Medulla oblongata (tissue), 1 donor: ENCODE measurements around the gene VTI1A.

Source experiments
- DNase-seq: peaks from one replicate; pipeline ENCODE4 v3.0.0-alpha.2; 2015; ENCODE audit errors: extremely low spot score

VTI1A gene

DNA sequence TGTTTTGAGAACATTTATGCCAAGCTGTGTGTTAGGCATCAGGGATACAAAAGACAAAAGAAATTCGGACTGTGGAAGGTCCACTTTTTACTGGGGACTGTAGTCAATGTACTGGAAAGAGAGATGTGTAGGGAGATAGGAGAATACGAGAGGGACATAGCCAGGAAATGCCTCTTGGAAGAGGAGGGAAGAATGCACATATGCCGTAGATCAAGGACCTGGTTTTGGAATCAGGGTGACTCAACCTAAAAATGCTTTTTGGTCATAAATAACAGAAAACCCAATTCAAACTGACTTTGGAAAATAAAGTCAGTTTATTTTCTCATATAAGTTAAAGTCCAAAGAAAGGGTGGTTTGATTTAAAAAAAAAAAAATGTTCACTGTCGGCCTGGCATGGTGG, 362.7 kb downstream of the VTI1A start:
- no peak for DNase-seq

DNA sequence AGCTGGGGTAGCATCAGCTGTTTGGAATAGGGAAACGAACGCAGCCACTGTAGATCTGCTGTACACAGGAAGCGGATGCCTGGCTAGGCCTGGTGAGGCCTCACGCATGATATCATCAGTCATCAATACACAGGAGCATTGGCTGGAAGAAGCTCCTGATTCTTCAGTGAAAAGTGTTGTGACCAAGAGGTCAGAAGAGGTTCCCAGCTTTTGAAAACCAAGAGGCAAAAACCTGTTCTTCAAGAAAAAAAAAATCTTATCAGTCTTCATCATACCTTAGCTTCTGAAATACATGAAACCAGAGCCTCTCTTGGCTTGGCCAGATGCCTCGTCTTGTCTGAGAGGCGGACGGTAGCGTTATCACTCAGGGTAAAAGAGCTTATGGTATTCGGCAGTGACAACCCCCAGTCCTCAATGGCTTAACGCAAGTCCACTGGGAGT, 363.7 kb downstream of the VTI1A start:
- no peak for DNase-seq

DNA sequence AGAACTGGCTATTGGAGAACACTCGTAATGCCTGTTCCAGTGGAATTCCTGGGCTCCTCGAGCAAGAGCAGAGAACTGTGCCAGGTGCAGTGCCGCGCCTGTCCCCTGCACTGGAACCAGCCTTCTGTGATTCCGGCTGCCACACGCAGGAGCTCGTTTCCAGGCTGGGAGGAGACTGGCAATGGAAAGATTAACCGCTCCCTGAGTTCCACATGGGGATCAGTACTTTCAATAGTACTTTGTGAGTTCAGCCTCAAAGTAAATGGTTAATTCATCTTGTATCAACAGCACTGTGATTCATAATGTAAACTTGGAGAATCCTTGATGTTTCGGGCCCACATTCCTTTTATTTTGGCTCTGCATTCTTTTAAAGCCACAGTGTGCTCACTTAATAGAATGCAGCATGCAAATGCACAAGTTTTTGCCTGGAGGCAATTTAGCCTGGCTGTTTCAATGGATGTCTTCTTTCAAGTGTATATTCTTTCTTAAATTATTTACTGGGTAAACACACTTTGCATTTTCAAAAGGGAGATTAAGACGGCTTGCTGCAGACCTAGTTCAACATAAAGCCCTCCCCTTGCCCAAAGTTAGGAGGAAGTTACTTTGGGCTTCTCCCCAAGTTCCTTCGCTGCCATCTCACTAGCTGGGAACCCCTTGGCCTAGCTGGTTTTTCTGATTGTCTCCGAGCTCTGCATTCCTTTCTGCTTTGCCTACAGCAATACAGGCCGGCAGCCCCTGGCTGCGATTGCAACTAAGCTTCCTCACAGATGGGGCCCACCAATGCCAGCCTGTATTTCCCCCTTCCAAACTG, 364.9 kb downstream of the VTI1A start:
- DNase-seq, result no peak

DNA sequence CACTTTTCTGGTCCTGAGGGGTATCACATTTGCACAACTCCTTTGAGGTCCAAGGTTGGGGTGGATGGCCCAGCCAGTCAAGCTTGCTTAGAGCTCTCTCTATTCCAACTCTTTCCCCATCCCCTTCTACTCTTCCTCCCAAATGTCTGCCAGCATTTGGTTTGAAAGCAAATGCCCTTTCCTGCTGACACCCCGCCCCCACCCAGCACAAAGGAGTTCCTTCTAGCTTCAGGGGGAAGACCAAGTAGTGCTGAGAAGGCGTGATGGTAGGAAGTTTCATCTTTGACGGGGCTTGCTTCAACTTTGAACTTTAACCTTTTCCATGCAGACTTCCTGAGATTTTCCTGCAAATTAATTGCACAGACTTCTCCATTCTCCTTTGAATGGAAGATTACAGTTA, 365.6 kb downstream of the VTI1A start:
- no peak for DNase-seq

DNA sequence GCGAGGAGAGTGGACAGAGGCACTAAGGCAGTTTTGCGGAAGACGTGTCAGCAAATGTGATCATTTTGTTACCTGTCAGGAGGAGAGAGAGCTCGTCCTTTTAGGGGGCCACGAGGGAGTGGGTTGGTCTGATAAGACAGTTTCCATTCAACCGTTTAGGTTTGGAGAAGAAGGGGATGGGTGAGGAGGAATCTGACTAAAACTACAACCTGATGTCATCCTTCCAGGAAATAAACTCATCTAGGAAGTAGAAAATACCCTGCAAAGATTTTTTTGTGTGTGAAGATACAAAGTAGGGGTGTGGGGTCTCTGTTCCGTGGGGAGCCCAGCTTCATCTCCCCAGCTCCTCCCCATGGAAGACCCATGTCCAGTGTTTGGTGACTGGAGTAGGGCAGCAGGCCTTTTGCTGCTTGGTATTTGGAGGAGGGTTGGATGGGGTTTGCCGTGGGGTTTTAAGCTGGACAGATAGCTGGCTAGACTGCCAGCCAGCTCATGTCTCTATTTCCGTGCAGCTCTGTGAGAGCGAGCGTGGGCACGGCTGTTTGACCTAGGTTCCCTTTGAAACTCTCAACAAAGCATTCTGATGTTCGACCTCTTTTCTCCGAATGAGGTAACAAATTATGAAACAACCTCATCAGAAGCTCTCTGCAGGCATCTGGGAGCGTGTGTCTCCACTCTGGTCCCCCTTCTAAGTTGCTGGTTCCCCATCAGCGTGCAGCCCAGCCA, 367.0 kb downstream of the VTI1A start:
- DNase-seq, result no peak

DNA sequence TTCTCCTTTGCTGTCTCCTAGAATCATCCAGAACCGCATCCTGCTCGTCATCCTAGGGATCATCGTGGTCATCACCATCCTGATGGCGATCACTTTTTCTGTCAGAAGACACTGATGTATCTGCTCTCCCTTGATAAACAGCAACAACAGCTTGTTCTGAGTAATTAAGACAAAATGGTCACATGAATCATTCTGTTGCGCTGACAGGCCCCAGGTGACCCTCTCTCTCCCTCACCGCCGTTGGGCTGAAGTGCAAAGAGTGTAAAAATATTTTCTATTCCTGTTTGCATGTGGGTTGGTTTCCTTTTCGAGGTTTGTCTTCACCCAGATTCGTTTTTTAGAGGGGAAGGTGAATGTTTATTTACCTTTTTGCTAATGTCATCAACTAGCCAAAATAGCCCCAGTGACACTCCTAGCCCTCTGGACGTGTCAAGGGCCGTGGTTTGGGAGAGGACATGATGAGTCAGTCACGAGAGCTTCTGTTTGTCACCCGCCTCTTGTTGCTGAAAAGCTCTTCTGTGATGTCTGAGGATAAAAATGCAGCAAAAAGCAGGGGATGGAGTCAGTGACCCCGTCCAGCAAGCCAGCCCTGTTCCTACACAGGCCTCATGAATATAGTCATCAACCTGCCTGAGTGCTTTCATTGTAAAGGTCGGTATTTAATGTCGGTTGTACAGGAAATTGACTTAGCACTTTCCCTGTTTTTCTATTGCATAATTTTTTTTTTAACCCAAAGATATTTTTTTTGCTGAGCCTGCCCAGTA, 368.4 kb downstream of the VTI1A start:
- DNase-seq, result no peak

DNA sequence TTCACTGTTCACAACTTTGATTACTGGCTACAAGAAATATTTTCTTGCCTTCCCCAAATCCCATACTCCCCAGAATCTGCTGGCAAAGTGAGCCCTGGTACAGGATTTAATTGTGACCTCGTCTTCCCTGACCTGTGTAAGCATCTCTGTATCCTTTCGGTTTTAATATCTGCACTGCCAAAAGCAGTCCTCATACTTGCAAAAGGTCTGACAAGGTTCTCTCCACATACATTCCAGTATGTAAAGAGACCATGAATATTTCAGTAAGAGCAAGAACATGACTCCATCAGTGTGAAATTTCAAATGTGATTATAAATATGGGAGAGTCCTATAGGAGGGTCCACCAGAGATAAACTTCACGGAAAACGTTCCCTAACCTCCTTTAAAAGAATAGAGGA, 369.0 kb downstream of the VTI1A start:
- no peak for DNase-seq

DNA sequence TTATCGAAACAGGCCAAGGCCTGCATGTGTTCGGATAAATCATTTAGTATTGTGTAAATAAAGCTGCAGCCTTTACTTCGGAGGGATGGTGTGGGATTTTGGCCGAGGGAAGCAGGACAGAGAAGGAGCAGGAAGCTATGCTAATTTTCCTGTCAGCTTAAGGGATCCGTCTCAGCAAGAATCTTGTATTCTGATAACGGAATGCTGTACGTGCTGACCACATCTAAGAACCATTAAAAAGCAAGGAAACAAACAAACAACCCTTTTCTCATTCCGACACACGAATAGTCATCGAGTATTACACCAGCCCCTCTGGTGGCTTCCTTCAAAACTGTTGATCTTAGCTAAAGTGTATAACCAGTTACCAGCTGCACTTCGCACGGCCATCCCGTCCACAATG, 369.9 kb downstream of the VTI1A start:
- DNase-seq, result no peak

DNA sequence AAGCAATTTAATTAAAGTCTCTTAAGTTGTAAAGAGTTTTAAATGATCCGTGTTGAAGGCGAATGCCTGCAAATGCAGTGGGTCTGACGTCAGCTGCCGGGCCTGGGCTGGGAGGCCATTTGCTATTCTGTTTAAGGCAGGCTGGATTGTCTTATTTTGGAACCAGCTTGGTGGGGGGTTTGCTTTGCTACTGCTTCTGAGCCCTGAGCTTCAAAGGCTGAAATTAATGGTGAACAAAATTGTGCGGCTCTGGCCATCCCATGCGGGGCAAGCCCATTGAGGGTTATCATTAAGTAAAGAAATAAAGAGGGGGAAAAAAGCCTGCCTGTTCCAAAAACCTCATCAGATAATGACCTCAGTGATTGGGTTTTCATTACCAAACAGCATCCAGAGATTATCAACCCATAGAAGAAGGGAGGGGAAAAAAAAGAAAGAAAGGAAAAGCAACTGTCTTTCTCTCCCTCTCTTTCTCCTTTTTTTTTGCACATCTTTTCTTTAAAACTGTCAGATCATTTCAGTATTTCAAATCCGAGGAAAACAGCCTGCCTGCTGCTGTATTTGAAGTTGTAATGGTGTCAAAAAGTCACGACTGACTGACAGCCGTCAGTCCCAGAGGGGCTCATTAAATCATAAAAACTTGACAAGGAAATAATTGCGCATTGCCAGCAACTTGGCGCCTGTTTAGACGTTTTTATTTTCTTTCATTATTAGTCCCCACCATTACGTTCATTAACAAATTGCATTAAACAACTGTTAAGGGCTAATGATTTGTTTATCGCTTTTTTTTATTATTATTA, 371.2 kb downstream of the VTI1A start:
- no peak for DNase-seq

DNA sequence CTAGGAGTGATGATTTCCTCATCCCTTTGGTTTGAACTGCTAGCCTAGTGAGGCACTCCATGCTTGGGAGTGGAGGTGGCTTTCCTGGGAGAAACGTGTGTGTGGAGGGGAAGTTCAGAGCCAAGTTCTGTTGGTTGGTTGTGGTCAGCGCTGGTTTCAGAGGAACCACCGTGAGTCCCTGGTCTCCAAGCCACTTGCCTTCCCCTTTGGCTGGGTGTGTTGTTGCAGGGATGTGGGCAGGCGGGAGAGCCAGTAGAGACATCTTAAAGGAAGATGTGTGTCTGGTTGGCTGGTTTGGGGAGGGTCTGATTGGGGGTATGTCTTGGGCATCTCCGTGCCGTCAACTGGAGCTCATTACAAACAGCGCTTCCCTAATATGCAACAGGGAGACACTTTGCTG, 372.2 kb downstream of the VTI1A start:
- DNase-seq, result no peak

DNA sequence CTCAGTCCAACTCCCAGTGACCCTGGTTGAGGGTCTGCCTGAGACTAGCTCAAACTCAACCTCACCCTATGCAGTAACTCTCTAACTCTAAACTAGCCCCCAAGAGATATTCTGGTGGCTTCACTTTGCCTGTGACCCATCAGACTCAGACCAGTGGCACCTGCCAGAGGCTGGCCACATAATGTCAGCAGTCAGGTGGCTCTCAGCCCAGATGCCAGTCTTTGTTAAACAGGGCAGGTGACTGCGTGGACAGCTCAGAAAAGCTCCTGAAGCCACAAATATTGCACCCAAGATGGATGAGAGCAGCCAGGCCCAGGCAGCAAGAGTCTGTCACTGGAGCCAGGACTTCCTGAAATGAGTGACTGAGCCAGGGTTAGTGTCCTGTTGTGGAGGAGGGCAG, 373.3 kb downstream of the VTI1A start:
- DNase-seq, result no peak

DNA sequence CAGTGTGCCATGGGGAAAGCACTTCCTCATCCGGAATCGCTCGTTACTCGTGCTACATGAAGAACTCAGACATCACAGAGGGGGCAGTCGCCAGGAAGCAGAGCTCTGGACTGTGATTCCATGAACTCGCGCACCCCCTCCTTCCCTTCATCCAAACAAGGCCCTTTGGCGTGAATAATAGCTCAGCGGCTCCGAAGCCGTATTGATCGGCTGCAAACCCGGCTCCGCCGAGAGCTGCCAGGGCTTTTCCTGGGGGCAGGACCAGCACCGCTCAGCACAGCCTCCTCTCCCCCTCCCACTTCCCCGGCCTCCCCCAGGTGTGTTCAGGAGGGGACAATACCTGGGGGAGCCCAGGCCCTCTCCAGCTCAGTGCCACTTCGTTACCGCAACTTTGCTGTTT, 374.0 kb downstream of the VTI1A start:
- DNase-seq, result no peak

DNA sequence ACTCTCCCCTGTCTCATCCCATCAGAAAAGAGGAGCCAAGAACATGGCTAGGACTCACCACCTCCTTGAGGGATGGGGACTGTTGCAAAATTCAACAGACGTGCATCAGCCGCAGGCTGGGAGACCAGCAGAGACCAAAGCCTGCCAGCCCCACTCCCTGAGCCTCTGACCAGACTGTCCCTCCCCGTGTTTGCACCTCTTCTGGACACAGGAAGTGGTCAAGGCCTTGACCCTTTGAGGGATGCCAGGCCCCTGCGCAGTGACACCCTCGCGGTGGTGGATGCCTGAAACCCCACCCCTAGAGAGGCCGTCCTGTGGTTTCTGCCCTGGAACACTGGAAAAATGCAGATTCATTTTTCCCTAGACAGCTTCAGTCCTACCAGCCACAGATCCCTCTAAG, 374.6 kb downstream of the VTI1A start:
- DNase-seq, result no peak

DNA sequence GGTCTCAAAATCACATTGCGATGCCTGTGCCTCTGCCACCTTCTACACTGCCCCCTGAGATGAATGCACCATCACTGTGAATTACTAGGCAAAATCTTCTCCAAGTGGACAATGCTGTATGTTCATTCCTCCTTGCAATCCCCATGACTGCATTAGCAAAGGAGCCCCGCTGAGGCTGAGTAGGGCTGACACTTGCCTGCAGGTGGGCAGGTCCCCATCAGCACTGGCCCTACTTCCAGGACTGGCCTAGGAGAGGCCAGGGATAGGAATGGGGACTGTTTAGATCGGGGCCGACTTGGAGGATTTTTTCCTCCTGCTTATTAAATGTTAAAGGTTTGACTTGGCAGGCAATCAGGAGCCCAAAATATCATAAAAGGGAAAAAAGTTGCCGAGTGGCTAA, 376.0 kb downstream of the VTI1A start:
- DNase-seq, result no peak

DNA sequence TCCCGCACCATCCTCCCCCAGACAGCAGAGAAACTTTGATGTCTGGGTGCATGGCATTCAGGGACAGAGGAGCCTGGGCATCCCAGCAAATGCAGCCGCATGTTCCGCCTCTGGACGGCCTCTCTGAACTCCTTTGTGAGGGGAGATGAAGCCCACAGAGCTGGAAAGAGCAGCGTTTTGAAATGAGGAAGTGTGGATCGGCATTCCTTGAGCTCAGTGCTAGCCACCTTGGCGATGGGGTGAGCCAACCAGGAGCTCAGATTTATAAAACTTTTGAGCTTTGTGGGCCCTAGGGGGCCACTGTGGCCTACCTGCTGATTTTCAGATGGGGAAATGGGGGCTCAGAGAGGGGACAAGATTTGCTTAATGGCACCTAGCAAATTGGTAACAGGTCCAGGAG, 376.6 kb downstream of the VTI1A start:
- no peak for DNase-seq

DNA sequence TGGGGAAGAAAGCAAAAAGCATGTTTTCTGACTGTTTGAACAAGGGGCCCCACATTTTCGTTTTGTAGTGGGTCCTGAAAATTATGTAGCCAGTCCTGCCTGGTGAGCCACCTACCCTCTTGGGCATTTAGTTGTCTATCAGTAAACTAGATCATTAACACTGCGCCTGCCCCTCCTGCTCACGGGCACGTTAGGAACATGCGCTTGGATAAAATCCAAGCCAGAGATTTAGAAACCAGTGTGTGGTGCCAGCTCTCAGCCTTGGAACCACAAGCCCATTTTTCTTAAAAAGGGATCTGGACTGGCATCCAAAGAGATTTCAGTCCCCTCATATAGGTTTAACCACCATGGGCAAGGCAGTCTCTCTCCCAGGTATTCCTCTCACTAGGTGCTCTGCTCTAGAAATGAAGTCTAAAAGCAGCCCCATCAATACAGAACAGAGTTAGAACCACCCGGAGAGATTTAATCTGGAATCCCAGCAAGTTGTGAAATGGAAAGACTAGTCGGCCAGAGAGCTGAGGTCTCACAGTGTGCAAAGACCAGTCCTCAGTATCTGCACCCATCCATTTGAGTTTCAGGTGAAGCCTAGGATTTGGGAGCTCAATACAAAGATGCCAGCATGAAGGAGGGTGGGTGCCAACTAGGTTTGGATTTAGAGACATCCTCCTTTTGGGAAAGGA, 379.1 kb downstream of the VTI1A start:
- DNase-seq, result no peak

DNA sequence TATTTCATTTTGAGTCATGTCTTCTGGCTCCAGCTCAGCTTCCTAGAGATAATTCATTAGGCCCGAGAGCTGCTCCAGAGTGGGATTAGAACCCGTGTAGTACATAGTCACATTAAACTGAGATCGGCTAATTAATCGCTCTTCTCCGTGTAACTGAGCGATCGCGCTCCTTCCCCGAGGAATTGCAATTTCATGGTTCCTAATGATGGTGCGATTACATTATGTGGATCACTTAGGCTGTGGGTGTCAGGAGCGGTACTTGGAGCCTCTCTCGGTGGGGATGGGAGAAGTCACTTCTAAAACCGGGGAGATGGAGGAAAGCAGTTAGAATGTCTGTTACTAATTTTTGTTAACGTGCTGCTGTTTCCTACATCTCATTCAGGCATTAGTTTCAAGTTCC, 380.1 kb downstream of the VTI1A start:
- no peak for DNase-seq

DNA sequence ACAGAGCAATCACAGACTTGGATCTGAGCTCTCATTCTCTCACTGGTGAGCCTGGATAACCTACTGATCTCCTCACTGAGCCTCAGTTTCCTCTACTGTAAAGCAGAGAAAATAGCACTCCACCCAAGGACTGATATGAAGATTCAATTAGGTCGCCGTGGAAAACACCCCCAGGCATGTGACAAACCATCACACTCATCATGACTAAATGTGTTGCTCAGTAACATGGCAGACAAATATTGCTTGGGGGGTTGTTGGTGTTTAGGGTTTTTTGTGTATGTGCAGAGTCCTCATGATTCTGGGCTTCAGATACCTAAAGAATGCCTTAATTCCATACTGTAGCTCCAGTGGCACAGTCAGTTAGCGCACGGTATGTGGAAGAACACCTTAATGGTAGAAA, 380.9 kb downstream of the VTI1A start:
- no peak for DNase-seq

DNA sequence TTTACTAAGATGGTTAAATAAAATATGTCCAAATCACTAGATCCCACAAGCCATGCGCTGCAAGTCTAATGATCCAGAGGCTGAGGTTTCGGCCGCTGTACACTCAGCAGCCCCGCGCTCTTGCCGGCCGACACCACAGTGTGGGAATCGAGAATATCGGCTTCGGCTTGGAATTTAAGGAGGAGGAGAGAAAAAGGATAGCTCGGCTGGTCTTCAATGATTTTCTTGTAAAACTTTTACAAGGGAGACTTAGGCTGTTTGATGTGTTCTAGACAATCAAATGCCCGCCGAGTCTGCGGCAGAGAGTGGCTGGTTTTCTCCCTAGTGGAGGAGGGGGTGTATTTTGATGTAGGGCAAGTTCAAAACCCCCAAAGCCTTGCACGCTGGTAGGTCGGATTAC, 384.8 kb downstream of the VTI1A start:
- no peak for DNase-seq

DNA sequence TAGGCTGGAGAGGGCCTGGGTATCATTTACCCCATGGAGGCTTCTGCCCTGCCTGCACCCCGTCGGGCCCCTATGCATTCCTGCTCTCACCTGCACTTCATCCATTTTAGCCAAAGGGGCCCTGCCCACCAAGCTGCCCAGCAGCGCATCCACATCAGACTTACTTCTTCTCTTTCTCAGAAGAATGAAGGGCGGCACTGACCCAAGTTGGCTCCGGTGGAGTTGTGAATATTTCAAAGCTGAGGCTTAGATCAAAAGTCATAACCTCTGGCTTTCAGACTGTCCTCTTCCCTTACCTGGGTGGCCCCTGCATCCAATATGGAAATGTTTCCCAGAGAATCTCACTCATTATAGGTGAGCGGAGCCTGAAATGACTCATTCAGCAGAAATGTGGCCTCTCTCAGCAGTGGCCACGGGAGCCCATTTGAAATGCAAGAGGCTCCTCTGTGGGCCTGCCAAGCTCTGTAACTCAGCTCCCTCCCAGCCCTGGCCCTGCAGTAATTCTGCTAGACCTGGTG, 385.4 kb downstream of the VTI1A start:
- DNase-seq, result no peak

DNA sequence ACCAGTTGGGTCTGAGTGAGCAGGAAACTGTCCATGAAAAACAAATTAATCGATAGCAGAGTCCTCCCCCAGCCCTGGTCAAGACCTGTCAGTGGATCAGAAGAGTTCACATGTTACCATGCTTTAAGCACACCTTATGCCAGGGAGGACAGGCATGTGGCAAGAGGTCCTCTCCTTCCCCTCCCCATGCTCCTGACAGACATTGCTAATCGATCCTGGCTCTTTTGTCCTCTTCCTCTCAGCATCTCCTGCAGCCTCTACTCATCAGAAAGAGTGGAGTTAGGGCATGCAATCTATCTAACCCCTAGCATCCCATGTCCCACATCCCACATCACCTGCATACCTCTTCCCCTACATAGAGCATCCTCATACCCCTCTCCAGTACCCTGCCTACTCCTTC, 385.9 kb downstream of the VTI1A start:
- no peak for DNase-seq
